H9 (cell line): Measurements from ENCODE around the gene BNIP5. TPM values are rescaled to one million over a fixed set of nuclear protein-coding genes. Genes with fewer than 3 reads are reported as not detected.

Experiments used
- DNase-seq: peaks from one replicate; pipeline ENCODE4 v3.0.0-alpha.2; 2017
- H2AFZ ChIP-seq: one replicate; pipeline ENCODE4 v1.6.1; 2013; ENCODE audit warnings: mild to moderate bottlenecking, low read length, control low read depth, moderate library complexity
- H2AK5ac ChIP-seq: 2 replicates; pipeline ENCODE4 v1.6.1; 2013; ENCODE audit warnings: low read length, control low read depth, mixed read lengths; ENCODE audit not compliant: insufficient read length
- H2BK120ac ChIP-seq: one replicate; pipeline ENCODE4 v1.6.1; 2013; ENCODE audit warnings: low read depth, mild to moderate bottlenecking, low read length, control low read depth, inconsistent platforms; ENCODE audit not compliant: poor library complexity, severe bottlenecking
- H2BK12ac ChIP-seq: 2 replicates; pipeline ENCODE4 v1.6.1; 2013; ENCODE audit warnings: low read length, control low read depth, mixed read lengths, low read depth; ENCODE audit not compliant: insufficient read length
- H2BK15ac ChIP-seq: 2 replicates; pipeline ENCODE4 v1.6.1; 2013; ENCODE audit warnings: low read depth, low read length, control low read depth
- H2BK20ac ChIP-seq: one replicate; pipeline ENCODE4 v1.6.1; 2013; ENCODE audit warnings: low read depth, mild to moderate bottlenecking, low read length, control low read depth, inconsistent platforms; ENCODE audit not compliant: poor library complexity, severe bottlenecking
- H2BK5ac ChIP-seq: 2 replicates; pipeline ENCODE4 v1.6.1; 2013; ENCODE audit warnings: low read length, control low read depth, mixed read lengths; ENCODE audit not compliant: insufficient read length
- H3K14ac ChIP-seq: 2 replicates; pipeline ENCODE4 v1.6.1; 2013; ENCODE audit warnings: low read length, control low read depth; ENCODE audit not compliant: insufficient read depth
- H3K18ac ChIP-seq: 2 replicates; pipeline ENCODE4 v1.6.1; 2013; ENCODE audit warnings: low read depth, mild to moderate bottlenecking, mixed read lengths, low read length, control low read depth; ENCODE audit not compliant: insufficient read length
- H3K23ac ChIP-seq: 2 replicates; pipeline ENCODE4 v1.6.1; 2013; ENCODE audit warnings: low read length, control low read depth, mixed read lengths, low read depth; ENCODE audit not compliant: insufficient read length
- H3K23me2 ChIP-seq: 2 replicates; pipeline ENCODE4 v1.6.1; 2013; ENCODE audit warnings: low read depth, mild to moderate bottlenecking, mixed read lengths, low read length, control low read depth; ENCODE audit not compliant: insufficient read length, poor library complexity, severe bottlenecking
- H3K27ac ChIP-seq: 2 replicates; pipeline ENCODE4 v1.5.1; 2013; ENCODE audit warnings: low read length, control low read depth, mixed read lengths, low read depth; ENCODE audit not compliant: insufficient read length
- H3K27me3 ChIP-seq: 2 replicates; pipeline ENCODE4 v1.6.1; 2013; ENCODE audit warnings: low read length, control low read depth, inconsistent platforms; ENCODE audit not compliant: insufficient read depth
- H3K4ac ChIP-seq: 2 replicates; pipeline ENCODE4 v1.6.1; 2013; ENCODE audit warnings: low read depth, mild to moderate bottlenecking, control low read depth, inconsistent platforms, low read length, moderate library complexity
- H3K4me1 ChIP-seq: 2 replicates; pipeline ENCODE4 v1.6.1; 2013; ENCODE audit warnings: low read length, control low read depth, inconsistent platforms; ENCODE audit not compliant: insufficient read depth
- H3K4me2 ChIP-seq: 2 replicates; pipeline ENCODE4 v1.6.1; 2013; ENCODE audit warnings: low read length, control low read depth, mixed read lengths; ENCODE audit not compliant: insufficient read length, insufficient read depth
- H3K56ac ChIP-seq: 2 replicates; pipeline ENCODE4 v1.6.1; 2013; ENCODE audit warnings: low read depth, mild to moderate bottlenecking, mixed read lengths, low read length, control low read depth; ENCODE audit not compliant: insufficient read length
- H3K79me1 ChIP-seq: 2 replicates; pipeline ENCODE4 v1.6.1; 2013; ENCODE audit warnings: low read depth, mild to moderate bottlenecking, moderate library complexity, low read length, control low read depth, inconsistent platforms; ENCODE audit not compliant: insufficient read depth, poor library complexity, severe bottlenecking
- H3K79me2 ChIP-seq: 2 replicates; pipeline ENCODE4 v1.6.1; 2013; ENCODE audit warnings: low read length, control low read depth, inconsistent platforms; ENCODE audit not compliant: insufficient read depth
- H3K9ac ChIP-seq: 2 replicates; pipeline ENCODE4 v1.6.1; 2013; ENCODE audit warnings: low read length, control low read depth, mixed read lengths; ENCODE audit not compliant: insufficient read length; ENCODE audit errors: extremely low read depth
- H3K9me3 ChIP-seq: one replicate; pipeline ENCODE4 v1.6.1; 2013; ENCODE audit warnings: low read depth, low read length, inconsistent platforms; ENCODE audit not compliant: control insufficient read depth
- H3T11ph ChIP-seq: one replicate; pipeline ENCODE4 v1.6.1; 2013; ENCODE audit warnings: mild to moderate bottlenecking, low read length, control low read depth, inconsistent platforms
- H4K20me1 ChIP-seq: one replicate; pipeline ENCODE4 v1.6.1; 2013; ENCODE audit not compliant: control insufficient read depth, insufficient read length, insufficient read depth
- H4K5ac ChIP-seq: 2 replicates; pipeline ENCODE4 v1.6.1; 2013; ENCODE audit warnings: low read depth, mild to moderate bottlenecking, mixed read lengths, low read length, control low read depth; ENCODE audit not compliant: insufficient read length
- H4K8ac ChIP-seq: replicated peaks from 2 replicates; pipeline ENCODE4 v1.6.1; 2013; ENCODE audit warnings: low read length, control low read depth, mixed read lengths, low read depth; ENCODE audit not compliant: insufficient read length
- H4K91ac ChIP-seq: 2 replicates; pipeline ENCODE4 v1.6.1; 2013; ENCODE audit warnings: low read depth, mild to moderate bottlenecking, moderate library complexity, mixed read lengths, low read length, control low read depth; ENCODE audit not compliant: insufficient read length
- H3K27ac Mint-ChIP-seq, 3 experiments: 2 replicates in 2 of 3; 3 replicates in 1 of 3; pipeline ENCODE4 v1.8.0; 2020 to 2021; ENCODE audit warnings: mixed read lengths in 3 of 3, mild to moderate bottlenecking in 1 of 3, moderate library complexity in 1 of 3
- H3K27me3 Mint-ChIP-seq: 2 replicates; pipeline ENCODE4 v1.8.0; 2021; ENCODE audit warnings: low read depth, mild to moderate bottlenecking, moderate library complexity, mixed read lengths
- H3K36me3 Mint-ChIP-seq, 3 experiments: 2 replicates in 2 of 3; 3 replicates in 1 of 3; pipeline ENCODE4 v1.8.0; 2020 to 2021; ENCODE audit warnings: low read depth in 3 of 3, mixed read lengths in 3 of 3; ENCODE audit not compliant: insufficient read depth in 1 of 3
- H3K4me1 Mint-ChIP-seq, 2 experiments: 2 replicates each; pipeline ENCODE4 v1.8.0; 2020; ENCODE audit warnings: mixed read lengths in 2 of 2
- H3K4me3 Mint-ChIP-seq, 2 experiments: 2 replicates in 1 of 2; 3 replicates in 1 of 2; pipeline ENCODE4 v1.8.0; 2020 to 2021; ENCODE audit warnings: mild to moderate bottlenecking in 2 of 2, mixed read lengths in 2 of 2, moderate library complexity in 1 of 2
- H3K9me3 Mint-ChIP-seq, 2 experiments: 2 replicates in 1 of 2; 3 replicates in 1 of 2; pipeline ENCODE4 v1.8.0; 2020; ENCODE audit warnings: mild to moderate bottlenecking in 2 of 2, mixed read lengths in 2 of 2, moderate library complexity in 1 of 2
- WGBS: extraction: QIAGEN DNeasy Blood & Tissue Kit; methylation state at CpG from one replicate; pipeline ENCODE4 v1.1.7; 2013; ENCODE audit warnings: missing lambda C conversion rate, low lambda C conversion rate, mixed read lengths; ENCODE audit not compliant: insufficient read length; ENCODE audit errors: extremely low coverage; 5-methylcytosine and 5-hydroxymethylcytosine counted together
- total RNA-seq: library from RNA; stranded (reverse); gene quantifications from 2 replicates; pipeline ENCODE4 v1.2.1, GENCODE V29; 2021
- TF ChIP-seq, protein P1 (sequence below): fragments of 200-600 bp; sonication (generic); conservative IDR thresholded peaks from 3 replicates; pipeline ENCODE4 v1.8.0; 2021; ENCODE audit warnings: antibody characterized with exemption, mild to moderate bottlenecking

Gene BNIP5
- total RNA-seq, 1 experiment from 2014 or later: not detected

DNA sequence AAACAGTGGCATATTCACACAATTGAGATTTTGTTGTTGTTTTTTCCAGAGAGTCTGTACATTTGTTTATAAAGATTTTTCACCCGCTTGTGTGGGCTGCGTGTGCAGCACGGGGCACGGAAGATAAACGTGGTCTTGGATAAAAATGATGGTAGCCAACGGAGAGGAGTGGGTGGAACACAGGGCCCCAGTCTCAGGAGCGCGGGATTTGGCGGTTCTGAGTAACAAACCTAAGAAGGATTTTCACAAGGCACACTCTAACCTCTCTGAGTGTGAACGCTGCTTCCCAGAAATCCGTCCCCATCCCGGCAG lies 3.6 kb upstream of the BNIP5 start:
- peaks cover 4% of the 10 kb centered on the region for H3K23me2 ChIP-seq
- H2BK5ac ChIP-seq: no peak overlapping the region
- H2BK12ac ChIP-seq: no peak overlapping the region
- H2BK20ac ChIP-seq: no peak overlapping the region
- no peak overlapping the region for H2BK120ac ChIP-seq
- peaks cover 8% of the 10 kb centered on the region in 2 experiments for H3K4me1 Mint-ChIP-seq
- no peak overlapping the region for H3K9ac ChIP-seq
- H3K4ac ChIP-seq: no peak overlapping the region
- H2BK15ac ChIP-seq: no peak overlapping the region
- H3K18ac ChIP-seq: no peak overlapping the region
- no peak overlapping the region for H3K23ac ChIP-seq
- H3K14ac ChIP-seq: no peak overlapping the region
- no peak overlapping the region for H3K56ac ChIP-seq
- H3K27me3 ChIP-seq: no peaks in the 10 kb centered on the region
- H3K4me1 ChIP-seq: no peaks in the 10 kb centered on the region
- H4K5ac ChIP-seq: no peak overlapping the region
- no peak overlapping the region for H3K27ac ChIP-seq
- H3K9me3 Mint-ChIP-seq: no peaks in the 10 kb centered on the region; a peak in 1 of 5 replicates
- DNase-seq: no peak
- no CpG with 5 or more reads among the region's 12 CpGs for WGBS
- no peaks in the 10 kb centered on the region for H3K9me3 ChIP-seq
- TF ChIP-seq, protein P1, sequence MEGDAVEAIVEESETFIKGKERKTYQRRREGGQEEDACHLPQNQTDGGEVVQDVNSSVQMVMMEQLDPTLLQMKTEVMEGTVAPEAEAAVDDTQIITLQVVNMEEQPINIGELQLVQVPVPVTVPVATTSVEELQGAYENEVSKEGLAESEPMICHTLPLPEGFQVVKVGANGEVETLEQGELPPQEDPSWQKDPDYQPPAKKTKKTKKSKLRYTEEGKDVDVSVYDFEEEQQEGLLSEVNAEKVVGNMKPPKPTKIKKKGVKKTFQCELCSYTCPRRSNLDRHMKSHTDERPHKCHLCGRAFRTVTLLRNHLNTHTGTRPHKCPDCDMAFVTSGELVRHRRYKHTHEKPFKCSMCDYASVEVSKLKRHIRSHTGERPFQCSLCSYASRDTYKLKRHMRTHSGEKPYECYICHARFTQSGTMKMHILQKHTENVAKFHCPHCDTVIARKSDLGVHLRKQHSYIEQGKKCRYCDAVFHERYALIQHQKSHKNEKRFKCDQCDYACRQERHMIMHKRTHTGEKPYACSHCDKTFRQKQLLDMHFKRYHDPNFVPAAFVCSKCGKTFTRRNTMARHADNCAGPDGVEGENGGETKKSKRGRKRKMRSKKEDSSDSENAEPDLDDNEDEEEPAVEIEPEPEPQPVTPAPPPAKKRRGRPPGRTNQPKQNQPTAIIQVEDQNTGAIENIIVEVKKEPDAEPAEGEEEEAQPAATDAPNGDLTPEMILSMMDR: no peak
- H2AK5ac ChIP-seq: no peak overlapping the region
- H3K4me2 ChIP-seq: peak overlapping the region; percentile 56
- peaks cover 35% of the 10 kb centered on the region for H3K27me3 Mint-ChIP-seq
- H3K79me2 ChIP-seq: no peaks in the 10 kb centered on the region
- no peak overlapping the region for H4K91ac ChIP-seq
- H2AFZ ChIP-seq: no peak overlapping the region
- H3K27ac Mint-ChIP-seq: no peak overlapping the region; a peak in 1 of 7 replicates
- H3K36me3 Mint-ChIP-seq: no peaks in the 10 kb centered on the region
- no peaks in the 10 kb centered on the region for H4K20me1 ChIP-seq
- no peaks in the 10 kb centered on the region for H3K79me1 ChIP-seq
- H3K4me3 Mint-ChIP-seq: peak overlapping the region; percentile 60 to 65; a peak in 2 of 5 replicates
- H4K8ac ChIP-seq: no peak overlapping the region
- H3T11ph ChIP-seq: no peak overlapping the region
